Fibroblast of peridontal ligament (primary cell): Measurements from ENCODE around the gene THSD4.
"Not testable (repeated sequence)": the region's sequence is repeated elsewhere in the genome, so short reads cannot be mapped to it uniquely, and the experiment has no call there.

Experiments
- DNase-seq: peaks from one replicate; pipeline ENCODE4 v3.0.0-alpha.2; 2010; ENCODE audit errors: extremely low read depth

The THSD4 gene

DNA sequence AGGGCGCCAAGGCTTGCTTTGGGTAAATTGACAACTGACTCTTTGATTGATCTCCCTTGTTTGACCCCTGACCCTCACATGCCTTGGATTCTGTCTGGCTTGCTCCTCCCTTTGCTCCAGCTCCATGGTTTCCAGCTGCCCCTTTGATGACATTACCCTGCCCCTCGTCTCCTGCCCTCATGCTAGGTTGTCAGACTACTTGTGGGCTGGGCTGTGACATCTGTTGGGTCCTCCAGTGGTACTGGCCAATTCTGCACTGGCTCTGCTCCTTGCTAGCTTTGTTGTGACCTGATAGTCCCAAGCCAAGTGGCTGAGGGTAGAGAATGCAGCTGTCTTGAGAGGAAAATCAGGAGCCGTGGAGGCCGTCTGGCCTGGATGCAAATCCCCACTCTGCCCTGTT lies 6.2 kb downstream of the THSD4 start:
- DNase-seq = no peak

GRCh38 chr15:71124937-71125790 lies 9.9 kb downstream of the THSD4 start:
- no peak for DNase-seq

DNA sequence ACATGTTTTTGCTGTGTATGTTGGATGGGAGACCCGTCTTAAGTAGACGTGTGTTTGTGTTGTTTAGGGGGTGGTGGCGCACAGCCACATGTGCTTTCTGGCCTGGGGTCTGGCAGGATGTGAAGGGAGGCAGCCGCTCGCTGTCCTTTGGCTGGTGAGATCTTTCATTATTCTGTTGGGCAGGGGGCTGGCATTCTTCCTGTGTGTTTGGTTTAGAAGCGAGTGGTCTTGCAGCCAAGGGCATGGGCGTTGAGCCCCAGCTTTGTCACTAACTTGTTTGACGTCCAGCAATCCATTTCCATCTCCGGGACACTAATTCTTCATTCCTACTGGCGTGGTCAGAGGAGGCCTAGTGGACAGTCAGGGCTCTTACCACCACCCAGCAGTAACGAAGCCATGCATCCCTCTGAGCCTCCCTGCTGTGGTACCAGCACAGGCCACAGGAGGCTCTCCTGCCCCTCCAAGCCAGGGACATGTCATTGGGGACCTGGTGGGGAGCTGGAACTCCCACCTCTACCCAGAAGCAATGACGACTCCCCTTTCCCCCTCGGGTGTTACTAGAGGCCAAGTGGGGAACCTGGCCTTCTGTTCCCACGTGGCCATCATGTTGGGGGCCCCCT lies 10.7 kb downstream of the THSD4 start:
- no peak for DNase-seq

DNA sequence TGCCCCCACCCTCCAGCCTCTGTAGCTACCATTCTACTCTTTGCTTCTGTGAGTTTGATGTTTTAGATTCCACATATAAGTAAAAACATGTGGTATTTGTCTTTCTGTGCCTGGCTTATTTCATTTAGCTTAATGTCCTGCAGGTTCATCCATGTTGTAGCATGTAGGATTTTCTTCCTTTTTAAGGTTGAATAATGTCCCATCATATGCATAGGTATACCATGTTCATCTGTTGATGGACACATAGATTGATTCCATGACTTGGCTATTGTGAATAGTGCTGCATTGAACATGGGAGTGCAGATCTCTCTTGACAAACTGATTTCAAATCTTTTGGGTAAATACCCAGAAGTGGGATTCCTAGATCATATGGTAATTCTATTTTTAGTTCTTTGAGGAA lies 11.8 kb downstream of the THSD4 start:
- DNase-seq = no peak

DNA sequence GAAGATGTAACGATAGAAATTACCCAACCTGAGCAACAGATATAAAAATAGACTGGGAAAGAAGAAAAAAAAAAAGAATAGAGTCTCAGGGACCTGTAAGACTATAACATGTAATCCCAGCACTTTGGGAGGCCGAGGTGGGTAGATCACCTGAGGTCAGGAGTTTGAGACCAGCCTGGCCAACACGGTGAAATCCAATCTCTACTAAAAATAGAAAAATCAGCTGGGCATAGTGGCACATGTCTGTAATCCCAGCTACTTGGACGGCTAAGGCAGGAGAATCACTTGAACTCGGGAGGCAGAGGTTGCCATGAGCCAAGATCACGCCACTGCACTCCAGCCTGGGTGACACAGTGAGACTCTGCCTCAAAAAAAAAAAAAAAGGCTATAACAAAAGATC lies 12.9 kb downstream of the THSD4 start:
- DNase-seq = not testable (repeated sequence)

DNA sequence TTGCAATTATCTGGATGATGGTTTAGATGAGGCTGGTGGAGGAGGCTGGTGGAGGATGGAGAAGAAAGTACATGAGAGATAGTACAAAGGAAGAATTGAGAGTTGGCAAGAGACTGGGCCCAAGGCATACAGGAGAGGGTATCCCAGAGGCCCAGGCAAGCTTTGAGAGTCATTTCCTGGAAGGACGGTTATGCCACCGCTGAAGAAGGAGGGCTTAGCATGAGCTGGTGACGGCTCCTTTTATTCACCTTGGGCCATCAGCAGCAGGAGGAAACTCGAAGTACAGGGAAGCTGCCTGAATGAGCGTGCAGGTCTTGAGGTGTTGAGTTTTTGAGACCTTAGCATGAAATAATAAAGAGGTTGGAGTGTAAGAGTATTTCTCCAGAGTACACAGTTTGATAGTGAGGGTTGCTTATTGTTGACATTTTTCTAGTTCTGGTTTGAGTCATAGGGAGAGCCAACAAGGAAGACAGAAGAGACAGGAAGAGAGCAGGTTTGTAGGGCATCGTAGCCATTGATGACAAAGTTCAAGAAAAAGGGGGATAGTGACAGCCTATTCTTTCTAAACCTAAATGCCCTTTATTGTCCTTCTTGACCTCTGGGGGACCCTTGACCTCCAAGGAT lies 13.8 kb downstream of the THSD4 start:
- no peak for DNase-seq

DNA sequence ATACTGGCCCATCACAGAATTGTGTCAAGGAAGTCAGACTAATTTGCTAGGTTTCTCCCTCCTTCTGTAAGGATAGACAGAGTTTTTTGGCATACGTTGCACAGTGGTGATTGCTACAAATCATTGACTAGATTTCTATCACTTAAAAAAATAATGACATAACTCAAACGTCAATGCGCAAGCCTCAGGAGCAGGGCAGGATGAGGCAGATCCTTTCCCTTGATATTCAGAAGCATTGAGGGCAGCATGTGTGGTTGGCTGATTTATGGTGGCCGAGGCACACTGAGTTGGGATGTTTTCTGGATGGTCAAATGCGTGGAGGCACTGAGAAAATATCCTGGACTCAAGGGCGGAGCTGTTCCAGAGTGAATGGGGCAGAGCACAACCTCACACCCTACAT lies 14.4 kb downstream of the THSD4 start:
- no peak for DNase-seq

- no peak for DNase-seq
Observed at GRCh38 chr15:71131601-71132362, 16.5 kb downstream of the THSD4 start.

- no peak for DNase-seq
Observed at GRCh38 chr15:71133747-71134472, 18.6 kb downstream of the THSD4 start.

DNA sequence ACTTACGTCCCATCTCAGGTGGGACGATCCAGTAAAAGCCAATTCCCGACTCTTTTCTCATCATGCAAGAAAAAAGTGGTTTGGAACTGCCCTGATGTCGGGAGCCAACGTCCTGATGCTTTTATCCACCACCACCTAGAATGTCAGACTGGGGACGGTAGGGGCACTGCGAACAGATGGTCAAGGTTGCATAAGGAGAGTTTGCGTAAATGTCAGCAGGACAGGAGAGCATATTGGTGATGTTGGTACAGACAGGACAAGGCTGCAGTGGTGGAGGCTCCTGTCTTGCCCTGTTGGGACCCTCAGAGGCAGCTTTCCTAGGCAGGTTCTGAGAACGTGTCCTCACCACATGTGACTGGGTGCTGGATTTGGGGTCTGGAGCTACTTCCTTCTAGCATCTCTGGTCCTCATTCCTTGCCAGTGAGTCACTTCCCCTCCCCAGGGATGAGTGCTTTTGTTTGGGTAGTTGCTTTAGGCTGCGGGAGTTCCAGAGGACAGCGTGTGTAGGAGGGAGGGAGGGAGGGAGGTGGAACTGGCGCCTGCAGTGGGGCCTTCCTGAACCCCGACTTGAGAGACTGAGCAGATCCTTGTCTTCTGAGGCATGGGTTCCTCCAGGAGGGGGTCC lies 21.0 kb downstream of the THSD4 start:
- DNase-seq = peak; percentile 77

- DNase-seq = no peak
Observed at GRCh38 chr15:71136793-71137518, 21.7 kb downstream of the THSD4 start.

GRCh38 chr15:71138473-71138872 lies 23.2 kb downstream of the THSD4 start:
- no peak for DNase-seq

- DNase-seq = no peak
Observed at GRCh38 chr15:71139241-71139640, 24.0 kb downstream of the THSD4 start.

GRCh38 chr15:71141572-71141971 lies 26.3 kb downstream of the THSD4 start:
- no peak for DNase-seq

DNA sequence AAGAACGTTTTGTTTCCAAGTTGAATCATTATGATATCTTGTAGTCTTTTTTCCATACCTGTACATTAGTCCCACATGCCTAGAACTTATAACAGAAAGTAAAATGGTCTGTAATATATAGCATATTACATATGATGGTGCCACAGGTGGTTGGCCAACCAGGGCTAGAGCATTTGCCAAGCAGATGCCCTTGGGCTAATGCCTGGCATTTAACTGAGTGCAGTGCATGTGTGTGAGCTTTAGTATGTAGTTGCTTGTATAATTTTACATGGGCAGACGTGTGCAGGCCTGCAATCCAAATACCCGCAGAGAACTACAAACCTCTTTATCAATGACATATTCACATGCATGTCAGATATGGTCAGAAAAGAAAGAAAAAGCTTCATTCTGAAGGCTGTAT lies 27.5 kb downstream of the THSD4 start:
- DNase-seq = no peak

- no peak for DNase-seq
Observed at GRCh38 chr15:71143373-71144310, 28.4 kb downstream of the THSD4 start.

- no peak for DNase-seq
Observed at GRCh38 chr15:71145648-71146047, 30.4 kb downstream of the THSD4 start.

DNA sequence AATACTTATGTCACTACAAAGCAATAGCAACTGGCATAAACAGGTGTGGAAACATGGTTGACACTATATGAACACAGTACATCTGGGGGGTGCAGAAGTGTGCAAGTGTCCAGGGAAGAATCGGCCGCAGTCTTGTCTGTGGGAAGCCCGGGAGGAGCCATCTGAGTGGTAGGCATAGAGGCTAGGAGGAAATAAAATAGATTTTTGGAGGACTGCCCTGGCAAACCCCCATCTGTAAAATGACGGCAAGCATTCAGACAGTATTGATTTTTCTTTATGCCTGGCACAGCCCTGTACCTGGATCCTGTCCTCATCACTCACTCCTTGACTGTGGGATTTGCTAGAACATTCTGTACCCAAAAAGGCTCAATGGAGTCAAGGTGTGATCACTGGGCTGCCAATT lies 31.3 kb downstream of the THSD4 start:
- DNase-seq = no peak

GRCh38 chr15:71148048-71148447 lies 32.8 kb downstream of the THSD4 start:
- DNase-seq = no peak
